MCF 10A (cell line): Measurements from ENCODE around the gene TKTL1. TPM values are rescaled to one million over a fixed set of nuclear protein-coding genes. Genes with fewer than 3 reads are reported as not detected.

Experiments
- BruUV-seq: library from RNA; stranded (reverse); fragments of 400-500 nt; replicated peaks from 2 replicates; lab custom pipeline; 2021; lab: Mats Ljungman, UMichigan
- CTCF ChIA-PET: fragments of 300-600 bp; sonication (Branson Sonifier 250); formaldehyde crosslinking; extraction: SDS; loops from one replicate; lab custom pipeline; 2021; ENCODE audit warnings: antibody characterized with exemption, inconsistent platforms; lab: Yijun Ruan, JAX
- POLR2A ChIA-PET: fragments of 300-600, 350-650 bp; sonication (Branson Sonifier 250); formaldehyde crosslinking; extraction: SDS; loops from one replicate; lab custom pipeline; 2020; ENCODE audit warnings: antibody characterized with exemption, inconsistent platforms; lab: Yijun Ruan, JAX
- DNase-seq: peaks from one replicate; pipeline ENCODE4 v3.0.0-alpha.2; 2018; ENCODE audit not compliant: unreplicated experiment
- H3K27ac Mint-ChIP-seq: one replicate; pipeline ENCODE4 v1.8.0; 2022; ENCODE audit warnings: mild to moderate bottlenecking, low read depth, mixed read lengths; ENCODE audit not compliant: unreplicated experiment
- H3K27me3 Mint-ChIP-seq: one replicate; pipeline ENCODE4 v1.8.0; 2022; ENCODE audit warnings: mixed read lengths; ENCODE audit not compliant: insufficient read depth, unreplicated experiment
- H3K36me3 Mint-ChIP-seq: one replicate; pipeline ENCODE4 v1.8.0; 2022; ENCODE audit warnings: mild to moderate bottlenecking, moderate library complexity, mixed read lengths; ENCODE audit not compliant: insufficient read depth, unreplicated experiment
- H3K4me1 Mint-ChIP-seq: one replicate; pipeline ENCODE4 v1.8.0; 2022; ENCODE audit warnings: mixed read lengths; ENCODE audit not compliant: insufficient read depth, unreplicated experiment
- H3K4me3 Mint-ChIP-seq: one replicate; pipeline ENCODE4 v1.8.0; 2022; ENCODE audit warnings: mild to moderate bottlenecking, moderate library complexity, mixed read lengths; ENCODE audit not compliant: unreplicated experiment
- H3K9me3 Mint-ChIP-seq: one replicate; pipeline ENCODE4 v1.8.0; 2022; ENCODE audit warnings: mixed read lengths; ENCODE audit not compliant: unreplicated experiment
- intact Hi-C: fragments of 100-400 bp; cut with micrococcal nuclease; formaldehyde crosslinking; loops from 2 replicates; pipeline ENCODE4 v1.14.1; 2022
- total RNA-seq: library from RNA; stranded (reverse); gene quantifications from 2 replicates; pipeline ENCODE4 v1.2.3, GENCODE V29; 2022
- TF ChIP-seq, protein P1 (sequence below): fragments of 200-600 bp; IDR thresholded peaks from one replicate; pipeline ENCODE4 v1.8.0; 2022; ENCODE audit warnings: antibody characterized with exemption, mild to moderate bottlenecking; ENCODE audit not compliant: unreplicated experiment

TKTL1 gene
- total RNA-seq, 1 experiment from 2014 or later = not detected

- ChIA-PET CTCF (interaction anchor here (0.6 to 0.9 kb wide), 3 partner anchors 10 to 309 kb away, joined by 3 to 8 read pairs (median 3); no protein-coding TSS in a partner anchor), POLR2A (no interaction called here)
- Mint-ChIP-seq H3K36me3 (no peaks in the 10 kb centered on the region), H3K4me1 (no peaks in the 10 kb centered on the region), H3K9me3 (no peaks in the 10 kb centered on the region), H3K27me3 (peaks cover 96% of the 10 kb centered on the region), H3K4me3 (no peak overlapping the region), H3K27ac (no peak overlapping the region)
- intact Hi-C loops = no loop called here
- TF ChIP-seq, protein P1, sequence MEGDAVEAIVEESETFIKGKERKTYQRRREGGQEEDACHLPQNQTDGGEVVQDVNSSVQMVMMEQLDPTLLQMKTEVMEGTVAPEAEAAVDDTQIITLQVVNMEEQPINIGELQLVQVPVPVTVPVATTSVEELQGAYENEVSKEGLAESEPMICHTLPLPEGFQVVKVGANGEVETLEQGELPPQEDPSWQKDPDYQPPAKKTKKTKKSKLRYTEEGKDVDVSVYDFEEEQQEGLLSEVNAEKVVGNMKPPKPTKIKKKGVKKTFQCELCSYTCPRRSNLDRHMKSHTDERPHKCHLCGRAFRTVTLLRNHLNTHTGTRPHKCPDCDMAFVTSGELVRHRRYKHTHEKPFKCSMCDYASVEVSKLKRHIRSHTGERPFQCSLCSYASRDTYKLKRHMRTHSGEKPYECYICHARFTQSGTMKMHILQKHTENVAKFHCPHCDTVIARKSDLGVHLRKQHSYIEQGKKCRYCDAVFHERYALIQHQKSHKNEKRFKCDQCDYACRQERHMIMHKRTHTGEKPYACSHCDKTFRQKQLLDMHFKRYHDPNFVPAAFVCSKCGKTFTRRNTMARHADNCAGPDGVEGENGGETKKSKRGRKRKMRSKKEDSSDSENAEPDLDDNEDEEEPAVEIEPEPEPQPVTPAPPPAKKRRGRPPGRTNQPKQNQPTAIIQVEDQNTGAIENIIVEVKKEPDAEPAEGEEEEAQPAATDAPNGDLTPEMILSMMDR = no peak
- no TSS peak for BruUV-seq
- no peak for DNase-seq
These were observed 31.6 kb downstream of the TKTL1 start for GRCh38 chrX:154327038-154327820.

- ChIA-PET POLR2A (no interaction called here), CTCF (interaction anchor here (0.6 to 1.9 kb wide), 2 partner anchors 14 to 214 kb away, joined by 3 to 8 read pairs; no protein-coding TSS in a partner anchor)
- Mint-ChIP-seq H3K4me3 (no peak overlapping the region), H3K36me3 (no peaks in the 10 kb centered on the region), H3K27ac (no peak overlapping the region), H3K4me1 (no peaks in the 10 kb centered on the region), H3K27me3 (peaks cover 93% of the 10 kb centered on the region), H3K9me3 (no peaks in the 10 kb centered on the region)
- BruUV-seq = no TSS peak
- intact Hi-C loops = no loop called here
- TF ChIP-seq, protein P1 = no peak
- DNase-seq = no peak
These were observed 33.1 kb downstream of the TKTL1 start for GRCh38 chrX:154328646-154329045.

GRCh38 chrX:154329294-154329693, 33.7 kb downstream of the TKTL1 start:
- TF ChIP-seq, protein P1 = no peak
- Mint-ChIP-seq H3K36me3 (no peaks in the 10 kb centered on the region), H3K4me1 (no peaks in the 10 kb centered on the region), H3K27ac (no peak overlapping the region), H3K4me3 (no peak overlapping the region), H3K27me3 (peaks cover 93% of the 10 kb centered on the region), H3K9me3 (no peaks in the 10 kb centered on the region)
- DNase-seq = no peak
- POLR2A ChIA-PET = no interaction called here
- CTCF ChIA-PET = interaction anchor here (0.6 to 2.3 kb wide), 5 partner anchors 12 to 213 kb away, joined by 3 to 10 read pairs (median 3); no protein-coding TSS in a partner anchor
- intact Hi-C loops = no loop called here
- BruUV-seq = no TSS peak

DNA sequence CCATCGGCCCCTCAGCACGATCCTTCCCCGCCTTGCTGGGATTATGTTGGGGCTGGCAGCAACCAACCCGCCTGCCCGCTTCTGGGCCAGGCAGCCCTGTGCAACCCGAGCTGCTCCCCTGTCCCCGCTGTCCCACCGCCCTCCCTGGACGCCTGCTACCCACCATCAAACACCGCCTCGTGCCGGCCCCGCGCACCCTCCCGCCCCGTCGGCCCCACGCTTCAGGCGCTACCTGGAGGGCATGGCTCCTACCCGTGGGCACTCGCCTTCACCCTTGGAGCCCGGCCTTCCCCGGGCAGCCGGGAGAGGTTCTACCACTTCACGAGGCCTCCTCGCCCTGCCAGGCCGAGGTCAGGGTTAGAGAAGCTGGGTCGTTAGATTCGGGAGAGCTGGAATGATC, 37.0 kb downstream of the TKTL1 start:
- no peak for DNase-seq
- intact Hi-C loops = no loop called here
- Mint-ChIP-seq H3K27me3 (peaks cover 76% of the 10 kb centered on the region), H3K36me3 (no peaks in the 10 kb centered on the region), H3K9me3 (no peaks in the 10 kb centered on the region), H3K4me1 (no peaks in the 10 kb centered on the region), H3K4me3 (no peak overlapping the region), H3K27ac (no peak overlapping the region)
- TF ChIP-seq, protein P1 = no peak
- CTCF ChIA-PET = interaction anchor here (0.6 kb wide), 1 partner anchor 664 kb away, joined by 3 read pairs; no protein-coding TSS in a partner anchor
- POLR2A ChIA-PET = no interaction called here
- no TSS peak for BruUV-seq
